SIG-M5 (cell line): ENCODE data around the gene SFRP5.
A peak's percentile ranks its signal among the peaks of the same experiment; 100 is the strongest.

Experiments used
- DNase-seq: peaks from one replicate; lab custom pipeline; 2025; lab: John Stamatoyannopoulos, UW

Gene SFRP5

DNA sequence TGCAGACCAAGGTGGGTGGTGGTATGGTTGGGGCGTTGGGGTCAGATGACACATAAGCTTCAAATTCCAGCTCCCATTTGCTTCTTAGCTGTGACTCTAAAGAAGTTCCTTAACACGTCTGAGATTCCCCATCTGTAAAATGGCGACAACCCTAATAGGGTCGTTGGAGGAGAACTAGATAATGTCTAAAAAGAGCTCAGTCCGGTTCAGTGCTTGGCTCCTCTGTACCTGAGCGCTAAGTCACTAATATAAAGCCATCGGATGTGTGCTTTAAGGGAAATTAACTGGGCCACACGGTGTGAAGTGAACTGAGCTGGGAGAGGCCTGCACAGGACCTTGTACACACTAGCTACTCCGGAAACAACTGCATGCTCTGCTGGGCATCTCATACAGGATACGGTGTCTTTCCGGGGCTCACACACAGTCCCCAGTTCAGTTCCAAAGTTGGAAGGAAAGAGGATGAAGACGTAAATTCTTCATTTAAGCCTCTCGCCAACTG lies 35.3 kb downstream of the SFRP5 start:
- DNase-seq, result no peak

DNA sequence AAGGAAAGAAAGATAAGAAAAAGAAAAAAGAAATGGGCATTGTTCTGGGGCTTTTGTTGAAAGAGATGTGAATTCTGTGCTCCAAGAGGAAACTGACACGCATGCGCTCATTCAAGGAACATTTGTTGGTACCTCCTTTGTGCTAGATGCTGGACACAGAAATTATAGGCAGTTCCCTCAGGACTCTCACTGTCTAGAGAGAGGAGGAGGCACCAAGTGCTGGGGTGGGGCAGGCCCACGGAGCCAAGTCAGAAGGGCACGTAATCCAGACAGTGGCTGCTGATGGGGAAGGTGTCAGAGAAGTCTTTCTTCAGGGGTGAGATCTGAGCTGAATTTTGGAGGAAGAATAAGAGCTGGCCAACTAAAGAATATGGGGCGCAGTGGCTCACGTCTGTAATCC lies 37.8 kb downstream of the SFRP5 start:
- no peak for DNase-seq

DNA sequence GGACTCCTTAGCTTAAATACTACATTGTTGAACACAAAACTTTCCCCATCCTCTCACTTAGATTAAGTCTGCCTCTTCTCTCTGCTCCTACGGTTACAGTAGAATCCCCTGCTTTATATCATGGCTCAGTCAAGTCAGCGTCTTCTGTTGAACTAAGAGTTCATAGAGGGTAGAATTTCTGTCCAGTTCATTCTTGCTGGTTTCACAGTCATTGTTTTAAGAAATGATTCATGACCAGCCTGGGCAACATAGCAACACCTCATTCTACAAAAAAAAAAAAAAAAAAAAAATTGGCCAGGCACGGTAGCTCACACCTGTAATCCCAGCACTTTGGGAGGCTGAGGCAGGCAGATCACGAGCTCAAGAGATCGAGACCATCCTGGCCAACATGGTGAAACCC lies 38.5 kb downstream of the SFRP5 start:
- no peak for DNase-seq

DNA sequence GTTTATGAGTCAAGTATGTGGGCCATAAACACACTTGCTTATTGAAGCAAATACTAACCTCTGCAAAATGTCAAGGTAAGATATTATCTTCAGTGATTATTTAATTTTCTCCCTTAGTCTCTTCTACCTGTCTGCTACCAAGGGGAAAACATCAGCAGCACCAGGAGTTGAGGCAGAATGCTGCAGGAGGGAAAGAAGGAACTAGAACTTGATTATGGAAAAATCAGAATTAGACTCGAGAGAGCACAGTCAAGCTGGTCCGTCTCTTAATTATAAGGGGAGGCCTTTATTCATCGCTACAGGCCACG lies 39.8 kb downstream of the SFRP5 start:
- no peak for DNase-seq

- no peak for DNase-seq
Observed at GRCh38 chr10:97731346-97732051, 40.3 kb downstream of the SFRP5 start.

- DNase-seq, result no peak
Observed at GRCh38 chr10:97729014-97729413, 42.8 kb downstream of the SFRP5 start.

DNA sequence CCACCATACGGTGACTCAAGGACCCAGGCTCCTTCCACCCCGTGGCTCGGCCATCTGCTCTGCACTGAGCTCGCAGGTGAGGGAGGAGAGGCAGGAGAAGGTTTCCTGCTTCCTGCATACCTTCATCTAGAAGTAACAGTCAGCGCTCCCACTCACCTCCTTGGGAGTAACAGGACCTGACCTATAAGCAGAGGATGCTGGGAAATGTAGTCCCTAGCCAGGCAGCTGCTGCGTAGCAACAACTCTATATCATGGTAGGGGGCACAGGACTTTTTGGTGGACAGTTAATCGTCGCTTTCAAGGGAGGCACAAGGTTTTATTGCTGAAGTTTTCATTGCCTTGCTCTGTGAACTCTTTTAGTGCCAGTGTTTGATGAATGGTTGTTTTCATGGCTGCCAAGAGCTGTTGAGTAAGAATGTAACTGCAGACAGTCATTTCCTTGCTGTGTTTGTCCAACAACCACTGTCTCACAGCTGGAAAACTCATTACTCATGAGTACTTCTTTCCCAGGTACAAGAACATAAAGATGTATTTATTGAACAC lies 45.1 kb downstream of the SFRP5 start:
- no peak for DNase-seq

GRCh38 chr10:97724341-97724941 lies 47.4 kb downstream of the SFRP5 start:
- peak; percentile 32 for DNase-seq

- DNase-seq, result no peak
Observed at GRCh38 chr10:97723001-97723400, 48.8 kb downstream of the SFRP5 start.

DNA sequence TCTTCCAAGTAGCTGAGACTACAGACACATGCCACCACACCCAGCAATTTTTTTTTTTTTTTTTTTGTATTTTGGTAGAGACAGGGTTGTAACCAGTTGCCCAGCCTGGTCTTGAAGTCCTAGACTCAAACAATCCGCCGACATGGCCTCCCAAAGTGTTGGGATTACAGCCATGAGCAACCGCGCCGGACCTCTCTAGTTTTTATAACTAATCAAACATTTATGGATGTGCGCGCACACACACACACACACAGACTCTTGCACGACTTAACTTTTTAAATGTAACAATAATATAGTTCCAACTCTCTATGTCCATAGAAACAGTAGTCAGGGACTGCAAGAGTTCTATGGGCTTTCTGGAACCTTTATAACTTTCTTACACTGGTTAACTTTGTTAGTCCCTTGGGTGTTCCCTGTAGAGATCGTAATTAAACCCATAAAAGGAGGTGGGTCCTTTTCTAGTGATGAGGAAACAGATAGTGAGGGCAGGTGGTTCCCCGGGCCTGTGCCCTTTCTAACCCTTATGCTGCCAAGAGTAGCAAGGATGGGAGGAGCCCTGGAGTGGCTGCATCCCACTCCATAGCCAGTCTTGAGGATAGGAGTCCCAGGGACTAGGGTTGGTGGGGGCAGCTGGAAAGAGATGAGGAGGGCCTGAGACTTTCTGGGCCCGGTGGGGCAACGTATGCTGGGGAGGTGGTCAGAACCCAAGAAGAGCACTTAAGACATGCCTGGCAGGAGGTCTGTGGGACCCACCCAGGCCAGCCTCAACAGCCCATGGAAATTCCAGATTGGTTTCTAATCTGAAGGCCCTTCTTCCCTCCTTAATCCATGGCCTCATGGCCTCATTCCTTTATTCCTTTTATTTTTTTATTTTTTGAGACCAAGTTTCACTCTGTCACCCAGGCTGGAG lies 49.7 kb downstream of the SFRP5 start:
- DNase-seq, result no peak

GRCh38 chr10:97719602-97720001 lies 52.2 kb downstream of the SFRP5 start:
- DNase-seq, result no peak

DNA sequence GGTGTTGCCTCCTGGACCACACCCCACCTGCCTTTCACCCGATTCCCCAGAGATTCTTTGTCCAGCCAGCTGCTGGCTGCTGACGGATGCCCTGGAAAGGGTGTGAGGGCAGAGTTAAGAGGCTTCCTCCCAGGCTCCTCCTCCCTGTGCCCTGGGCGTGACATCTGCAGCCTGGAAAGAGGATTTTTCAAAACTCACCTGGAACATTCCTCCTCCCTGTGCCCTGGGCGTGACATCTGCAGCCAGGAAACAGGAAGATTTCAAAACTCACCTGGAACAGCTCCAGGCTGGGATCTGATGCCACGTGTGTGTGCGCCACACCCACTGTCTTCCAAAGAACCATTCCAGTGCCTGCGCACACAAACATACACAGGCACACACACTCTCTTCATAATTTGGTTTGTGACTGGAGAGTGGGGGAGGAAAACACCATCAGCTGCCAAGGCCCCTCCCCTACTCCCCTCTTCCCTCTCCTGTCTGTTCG lies 53.1 kb downstream of the SFRP5 start:
- DNase-seq, result no peak

DNA sequence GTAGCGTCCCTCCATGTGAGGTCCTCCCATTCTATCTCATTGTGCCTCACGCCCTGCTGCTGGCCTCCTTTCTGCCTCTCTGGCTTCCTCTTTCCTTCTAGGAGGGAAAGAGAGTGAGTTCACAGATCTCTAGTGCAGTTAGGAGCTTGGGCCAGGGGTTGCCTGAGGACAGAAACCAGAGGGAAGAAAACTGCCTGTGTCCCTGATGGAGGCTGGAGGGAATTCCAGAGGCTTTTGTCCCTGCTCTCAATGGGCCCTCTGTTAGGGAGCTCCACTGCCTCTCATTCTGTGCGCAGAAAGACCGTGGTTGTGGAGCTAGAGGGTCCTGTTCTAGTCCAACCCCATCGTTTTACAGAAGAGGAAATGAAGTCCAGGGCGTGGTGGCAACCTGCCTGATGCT lies 53.6 kb downstream of the SFRP5 start:
- DNase-seq, result no peak

DNA sequence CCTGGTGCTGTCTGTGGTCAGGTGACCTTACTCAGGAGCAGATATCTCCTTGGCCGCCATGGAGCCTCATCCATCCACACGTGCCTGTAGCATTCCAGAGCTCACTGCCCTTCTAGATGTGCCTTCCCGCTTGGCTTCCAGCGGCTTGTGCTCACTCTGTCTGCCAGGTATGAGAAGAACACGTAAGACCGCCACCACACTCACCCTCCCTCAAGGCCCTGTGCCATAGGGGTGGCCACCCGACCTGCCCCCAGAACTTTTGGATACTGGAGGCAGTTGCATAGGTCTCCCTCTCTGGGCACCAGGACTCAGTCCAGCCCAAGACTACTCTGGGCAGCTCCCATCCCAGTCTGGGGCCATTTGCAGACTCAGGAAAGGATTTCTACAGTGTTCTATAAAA lies 54.2 kb downstream of the SFRP5 start:
- DNase-seq, result no peak
